Lung microvascular endothelial cell (primary cell): ENCODE data around the gene AHSG. TPM values are rescaled to one million over a fixed set of nuclear protein-coding genes. Genes with fewer than 3 reads are reported as not detected.

Experiments used
- DNase-seq, 2 donors: peaks; one replicate each; pipeline versions ENCODE4 v3.0.0 to v3.0.0-alpha.2; 2010; ENCODE audit warnings: low read depth in 2 of 2
- total RNA-seq: library from RNA; depleted of rRNA; stranded (reverse); fragments of >200 nt; gene quantifications from 2 replicates; pipeline ENCODE4 v1.2.1, GENCODE V29; 2014

Gene AHSG
- total RNA-seq, 1 donor from 2014 or later: not detected

- no peak for DNase-seq
Measured at GRCh38 chr3:186593862-186594261, 19.0 kb upstream of the AHSG start.

DNA sequence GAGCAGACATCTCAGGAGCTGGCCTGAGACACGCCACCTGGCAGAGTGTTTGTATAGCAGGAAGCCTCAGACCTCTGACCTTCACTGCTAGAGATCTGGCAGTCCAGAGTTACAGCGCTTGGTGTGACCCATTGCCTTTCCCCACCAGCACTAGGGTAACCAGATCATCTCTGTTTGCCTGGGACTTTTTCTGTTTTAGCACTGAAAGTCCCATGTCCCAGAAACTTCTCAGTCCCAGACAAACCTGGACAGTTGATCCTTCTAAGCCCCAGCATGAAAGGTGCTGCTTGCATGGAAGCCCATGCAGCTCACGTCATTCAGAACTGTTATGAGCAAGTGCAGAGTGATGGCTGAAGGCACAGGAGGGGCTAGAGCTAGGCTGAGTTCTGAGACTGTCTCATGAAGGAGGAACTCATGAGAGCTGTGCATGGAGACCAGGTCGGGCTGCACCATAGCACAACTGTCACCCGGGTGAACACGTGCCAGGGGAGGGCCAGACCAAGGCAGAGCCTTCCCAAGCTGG is 18.2 kb upstream of the AHSG start:
- no peak for DNase-seq

DNA sequence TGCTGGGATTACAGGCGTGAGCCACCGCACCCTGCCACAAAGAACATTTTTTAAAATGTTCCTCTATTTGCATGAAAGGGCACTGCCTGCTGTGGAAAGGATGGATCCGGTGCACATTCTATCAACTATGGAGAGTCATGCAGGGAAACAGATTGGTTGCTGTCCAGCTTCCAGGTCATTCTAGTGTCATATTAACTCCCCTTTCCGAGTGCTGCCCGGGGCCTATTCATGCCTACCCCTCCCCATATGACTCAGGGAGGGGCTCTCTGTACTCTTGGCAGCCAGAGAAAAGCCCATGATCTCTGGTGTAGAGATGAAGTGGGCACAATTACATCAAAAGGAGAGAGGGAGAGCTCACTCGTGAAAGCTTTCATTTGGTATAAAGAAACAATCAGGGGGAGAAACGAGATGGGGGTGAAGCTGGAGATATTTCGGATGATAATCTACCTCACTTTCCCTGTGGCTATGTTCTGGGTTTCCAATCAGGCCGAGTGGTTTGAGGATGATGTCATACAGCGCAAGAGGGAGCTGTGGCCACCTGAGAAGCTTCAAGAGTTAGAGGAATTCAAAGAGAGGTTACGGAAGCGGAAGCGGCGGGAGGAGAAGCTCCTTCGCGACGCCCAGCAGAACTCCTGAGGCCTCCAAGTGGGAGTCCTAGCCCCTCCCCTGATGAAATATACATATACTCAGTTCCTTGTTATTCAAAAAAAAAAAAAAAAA is 16.1 kb upstream of the AHSG start:
- no peak for DNase-seq

DNA sequence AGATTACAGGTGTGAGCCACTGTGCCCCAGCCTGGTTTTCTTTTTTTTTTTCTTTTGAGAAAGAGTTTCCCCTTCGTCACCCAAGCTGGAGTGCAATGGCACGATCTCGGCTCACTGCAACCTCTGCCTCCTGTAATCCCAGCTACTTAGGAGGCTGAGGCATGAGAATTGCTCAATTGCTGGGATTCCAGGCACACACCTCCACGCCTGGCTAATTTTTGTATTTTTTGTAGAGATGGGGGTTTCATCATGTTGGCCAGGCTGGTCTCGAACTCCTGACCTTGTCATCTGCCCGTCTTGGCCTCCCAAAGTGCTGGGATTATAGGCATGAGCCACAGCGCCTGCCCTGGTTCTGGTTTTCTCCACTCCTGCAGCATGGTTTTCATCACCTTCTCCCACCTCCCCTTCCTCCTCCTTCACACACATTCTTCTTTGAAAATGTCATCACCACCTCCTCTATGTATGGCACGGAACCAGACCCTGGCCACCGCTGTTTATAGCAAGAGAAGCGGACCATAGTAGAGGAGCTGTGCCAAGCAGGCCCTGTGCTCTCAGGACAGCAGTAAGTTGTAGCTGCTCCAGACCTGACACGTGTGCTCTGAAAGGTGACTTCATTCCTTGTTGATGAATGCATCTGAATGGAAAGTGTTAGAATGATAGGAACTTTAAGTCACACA is 14.6 kb upstream of the AHSG start:
- DNase-seq: no peak

DNA sequence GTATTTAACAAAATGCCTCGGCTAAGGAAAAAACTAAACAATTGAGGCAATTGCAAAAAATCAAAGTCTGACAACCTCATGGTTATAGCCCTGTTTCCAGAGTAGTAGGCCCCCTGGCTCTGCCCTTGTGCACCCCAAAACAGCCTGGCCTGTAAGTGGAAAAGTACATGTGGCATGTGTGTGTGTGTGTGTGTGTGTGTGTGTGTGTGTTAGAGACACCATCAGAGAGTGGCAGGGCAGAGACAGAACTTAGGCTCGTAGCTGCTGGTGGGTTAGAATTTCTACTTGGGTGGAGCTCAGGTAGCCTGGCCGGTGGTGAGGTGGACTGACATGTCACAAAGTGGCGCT is 14.1 kb upstream of the AHSG start:
- no peak for DNase-seq

- DNase-seq: no peak
Measured at GRCh38 chr3:186599142-186599784, 13.6 kb upstream of the AHSG start.

GRCh38 chr3:186599785-186600166 is 13.1 kb upstream of the AHSG start:
- no peak for DNase-seq

- no peak for DNase-seq
Measured at GRCh38 chr3:186600896-186601295, 12.0 kb upstream of the AHSG start.

- DNase-seq: no peak
Measured at GRCh38 chr3:186603159-186603558, 9.7 kb upstream of the AHSG start.

- DNase-seq: no peak
Measured at GRCh38 chr3:186605078-186605477, 7.8 kb upstream of the AHSG start.

DNA sequence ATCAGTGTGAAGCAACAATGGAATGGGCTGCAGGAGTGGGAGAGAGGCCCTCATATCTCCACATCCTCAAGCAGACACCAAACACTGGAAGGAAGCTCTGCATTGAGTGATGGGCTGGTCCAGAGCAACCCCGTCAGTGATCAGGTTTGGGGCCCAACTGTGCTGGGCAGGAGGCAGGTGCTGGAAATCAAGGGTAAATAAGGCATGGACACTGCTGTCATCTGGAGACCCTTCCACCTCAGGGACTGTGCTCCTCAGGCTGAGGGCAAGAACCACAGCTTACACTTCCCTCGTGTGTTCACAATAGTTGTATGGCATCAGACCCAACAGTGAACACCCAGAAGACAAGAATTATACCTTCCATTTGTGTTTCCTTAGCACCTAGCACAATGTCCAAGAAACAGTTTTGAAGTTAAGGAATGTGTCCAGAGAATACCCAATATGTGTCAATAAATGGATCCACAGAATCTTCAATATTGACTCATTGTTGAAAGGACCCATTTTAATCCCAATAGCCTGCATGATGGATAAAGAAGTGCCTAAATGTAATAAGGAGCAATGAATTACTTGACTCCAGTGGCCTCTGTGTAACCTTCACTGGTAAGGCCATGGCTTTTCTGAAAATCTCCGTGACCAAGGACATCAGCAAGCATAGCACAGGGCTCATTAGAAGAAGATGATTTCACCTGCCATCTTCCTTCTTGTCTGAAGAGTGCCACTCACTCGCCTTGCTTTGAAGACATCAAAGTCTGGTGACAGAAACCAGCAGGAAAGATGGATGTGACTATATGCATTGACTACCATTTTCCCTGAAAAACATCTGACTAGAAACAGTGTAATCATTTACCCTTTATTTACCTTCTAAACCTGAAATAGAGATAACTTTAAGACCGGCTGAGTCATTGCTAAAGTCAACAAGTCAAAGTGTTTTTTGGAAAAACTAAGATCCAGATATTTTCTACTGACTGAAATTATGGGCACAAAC is 7.0 kb upstream of the AHSG start:
- DNase-seq: no peak

- no peak for DNase-seq
Measured at GRCh38 chr3:186608624-186609215, 4.1 kb upstream of the AHSG start.

GRCh38 chr3:186609247-186609868 is 3.5 kb upstream of the AHSG start:
- peak in 1 of 2 donors; percentile 36 for DNase-seq

DNA sequence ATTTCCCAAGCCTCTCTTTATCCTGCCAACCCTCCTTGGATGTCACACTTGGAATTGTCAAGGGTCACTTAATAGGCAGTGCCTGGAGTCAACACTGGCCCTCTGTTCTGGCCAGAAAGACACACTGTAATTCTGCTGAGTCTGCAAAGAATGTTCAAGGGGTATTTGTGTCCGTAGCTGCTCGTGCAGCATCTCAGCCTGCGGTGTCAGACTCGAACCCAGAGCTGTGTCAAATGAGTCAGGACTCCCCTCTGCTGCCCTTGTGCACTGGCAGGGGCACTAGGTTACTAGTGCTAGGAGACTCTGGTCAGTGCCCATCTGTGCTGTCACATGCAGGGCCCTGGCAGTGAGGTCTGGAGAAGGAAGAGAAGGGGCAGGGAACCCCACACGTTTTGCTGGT is 795 bp upstream of the AHSG start:
- DNase-seq: no peak

GRCh38 chr3:186613637-186614265 is 891 bp downstream of the AHSG start:
- peak in 1 of 2 donors; percentile 24 for DNase-seq

GRCh38 chr3:186614266-186614596 is 1.4 kb downstream of the AHSG start:
- peak; percentile 7 to 49 for DNase-seq

- DNase-seq: peak; percentile 73
Measured at GRCh38 chr3:186614597-186615483, 2.0 kb downstream of the AHSG start.

DNA sequence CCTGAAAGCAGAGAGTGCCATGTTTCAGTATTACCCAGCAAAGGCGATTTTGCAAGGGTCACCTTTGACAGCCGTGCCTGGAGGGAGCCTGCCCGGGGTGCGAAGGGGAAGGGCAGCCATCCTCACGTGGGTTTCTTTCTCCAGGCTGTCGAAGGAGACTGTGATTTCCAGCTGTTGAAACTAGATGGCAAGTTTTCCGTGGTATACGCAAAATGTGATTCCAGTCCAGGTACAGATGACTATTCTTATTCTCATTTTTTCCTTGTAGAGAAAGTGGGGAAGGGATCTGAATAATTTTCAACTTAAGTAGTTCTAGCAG is 3.4 kb downstream of the AHSG start:
- DNase-seq: no peak
